Caki2 (cell line): ENCODE results near the gene COL6A1. TPM values are rescaled to one million over a fixed set of nuclear protein-coding genes. Genes with fewer than 3 reads are reported as not detected.
"Not testable (repeated sequence)": the region's sequence is repeated elsewhere in the genome, so short reads cannot be mapped to it uniquely, and the experiment has no call there.

Experiments
- DNase-seq: peaks from one replicate; pipeline ENCODE4 v3.0.0-alpha.2; 2015; ENCODE audit warnings: low read depth
- in situ Hi-C: cut with HindIII; loops from 2 replicates; pipeline ENCODE4 v1.10.0; 2016; ENCODE audit warnings: low sequenced_read_pairs, low pct_unique_long_range_greater_than_20kb, mixed read lengths
- total RNA-seq: library from RNA; depleted of rRNA; stranded (reverse); fragments of >200 nt; shearing (Covaris generic); gene quantifications from 2 replicates; pipeline ENCODE4 v1.2.3, GENCODE V29; 2014; ENCODE audit warnings: low replicate concordance

COL6A1 gene
- total RNA-seq, 1 experiment from 2014 or later: 146 TPM

DNA sequence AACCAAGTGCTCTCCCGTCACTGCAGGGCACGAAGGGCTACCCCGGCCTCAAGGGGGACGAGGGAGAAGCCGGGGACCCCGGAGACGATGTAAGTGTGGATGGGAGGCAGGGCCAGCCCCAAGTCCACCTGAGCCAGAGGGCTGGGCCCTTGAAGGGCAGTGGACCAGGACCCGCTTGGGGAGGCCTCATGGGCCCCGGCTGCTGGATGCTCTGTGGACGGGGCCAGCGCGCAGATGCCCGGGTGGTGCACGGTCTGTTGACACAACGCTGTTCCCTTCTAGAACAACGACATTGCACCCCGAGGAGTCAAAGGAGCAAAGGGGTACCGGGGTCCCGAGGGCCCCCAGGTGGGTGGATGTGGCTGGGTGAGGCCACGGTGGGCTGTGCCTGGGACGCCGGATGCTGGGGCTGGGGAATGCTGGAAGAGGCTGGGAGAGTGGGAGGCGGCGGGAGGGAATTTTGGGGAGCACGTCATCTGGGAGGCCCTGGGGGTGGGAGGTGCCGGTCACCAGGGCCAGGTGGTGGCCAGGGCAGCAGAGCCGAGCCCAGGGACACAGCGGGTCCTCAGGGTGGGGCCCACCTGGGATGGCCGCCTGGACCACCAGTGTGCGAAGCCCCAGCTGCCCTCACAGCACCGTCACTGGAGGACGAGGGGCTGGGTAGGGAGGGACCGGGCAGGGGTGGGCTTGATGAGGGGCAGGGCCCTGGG is 17.5 kb downstream of the COL6A1 start:
- no peak for DNase-seq
- in situ Hi-C loops: no loop called here

DNA sequence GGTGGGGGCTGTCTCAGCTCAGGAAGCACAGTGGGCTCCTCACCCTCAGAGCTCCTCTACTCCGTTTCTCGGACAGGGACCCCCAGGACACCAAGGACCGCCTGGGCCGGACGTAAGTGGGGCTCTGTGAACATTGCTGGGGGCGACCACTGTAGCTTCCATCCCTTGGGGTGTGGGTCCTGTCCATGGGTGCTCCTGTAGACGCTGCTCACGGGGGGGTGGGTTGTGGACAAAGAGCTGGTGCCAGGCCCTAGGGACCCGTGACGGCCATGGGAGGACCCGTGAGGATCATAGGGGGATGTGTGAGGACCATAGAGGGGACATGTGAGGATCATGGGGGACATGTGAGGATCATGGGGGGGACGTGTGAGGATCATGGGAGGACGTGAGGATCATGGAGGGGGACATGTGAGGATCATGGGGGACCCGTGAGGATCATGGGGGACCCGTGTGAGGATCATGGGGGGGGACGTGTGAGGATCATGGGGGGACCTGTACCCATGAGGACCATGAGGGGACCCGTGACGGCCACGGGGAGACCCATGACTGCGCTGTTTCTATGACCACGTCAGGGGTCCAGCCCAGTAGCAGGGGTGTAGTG is 18.1 kb downstream of the COL6A1 start:
- no peak for DNase-seq
- in situ Hi-C loops: no loop called here

DNA sequence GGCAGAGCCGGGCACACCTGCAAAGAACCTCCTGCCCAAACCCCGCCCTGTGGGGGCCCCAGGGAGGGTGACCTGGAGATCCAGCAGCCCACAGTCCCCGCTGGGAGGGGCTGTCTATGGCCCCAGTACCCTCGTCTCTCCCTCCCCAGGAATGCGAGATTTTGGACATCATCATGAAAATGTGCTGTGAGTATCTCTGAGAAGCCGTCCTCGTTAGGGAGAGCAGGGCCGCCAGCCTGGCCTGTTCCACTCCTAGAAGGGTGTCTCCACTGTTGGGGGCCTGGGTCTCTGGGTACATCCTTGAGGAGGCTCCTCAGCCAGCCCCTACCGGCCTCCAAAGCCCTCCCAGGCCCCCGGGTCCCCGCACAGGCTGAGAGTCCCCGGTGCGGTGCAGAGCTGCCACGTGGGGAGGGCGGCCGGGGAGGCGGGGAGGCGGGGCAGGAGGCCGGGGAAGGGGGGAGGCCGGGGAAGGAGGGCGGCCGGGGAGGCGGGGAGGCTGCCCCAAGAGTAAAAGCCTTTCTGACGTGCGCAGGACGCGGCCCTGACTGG is 18.7 kb downstream of the COL6A1 start:
- in situ Hi-C loops: no loop called here
- DNase-seq: no peak

- in situ Hi-C loops: no loop called here
- no peak for DNase-seq
Measured at GRCh38 chr21:46000731-46001641, 19.4 kb downstream of the COL6A1 start.

GRCh38 chr21:46001821-46002681 is 20.5 kb downstream of the COL6A1 start:
- no peak for DNase-seq
- in situ Hi-C loops: no loop called here

DNA sequence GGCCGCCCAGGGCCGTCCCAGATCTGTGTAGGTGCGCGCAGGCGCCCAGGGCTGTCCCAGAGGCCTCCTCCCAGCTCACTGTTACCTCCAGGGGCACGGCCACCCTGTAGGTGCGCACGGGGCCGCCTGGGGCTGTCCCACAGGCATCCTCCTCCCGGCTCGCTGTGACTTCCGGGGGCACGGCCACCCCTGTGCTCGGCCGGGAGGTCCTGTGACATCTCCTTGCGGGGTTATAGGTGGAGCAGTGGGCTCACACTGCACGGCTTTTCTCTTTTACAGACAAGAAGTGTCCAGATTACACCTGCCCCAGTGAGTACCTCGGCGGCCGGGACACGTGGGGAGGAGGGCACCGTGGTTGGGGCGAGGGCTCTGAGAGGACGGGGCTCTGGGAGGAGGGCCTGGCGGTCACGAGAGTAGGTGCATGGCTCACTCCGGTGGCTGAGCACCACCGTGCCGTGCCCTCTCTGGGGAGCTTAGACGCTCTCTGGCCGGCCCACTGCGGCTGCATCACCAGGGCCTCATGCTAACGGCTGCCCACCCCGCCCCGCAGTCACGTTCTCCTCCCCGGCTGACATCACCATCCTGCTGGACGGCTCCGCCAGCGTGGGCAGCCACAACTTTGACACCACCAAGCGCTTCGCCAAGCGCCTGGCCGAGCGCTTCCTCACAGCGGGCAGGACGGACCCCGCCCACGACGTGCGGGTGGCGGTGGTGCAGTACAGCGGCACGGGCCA is 21.4 kb downstream of the COL6A1 start:
- no peak for DNase-seq
- in situ Hi-C loops: no loop called here

GRCh38 chr21:46003575-46004007 is 22.0 kb downstream of the COL6A1 start:
- in situ Hi-C loops: no loop called here
- no peak for DNase-seq

GRCh38 chr21:46004168-46004861 is 22.7 kb downstream of the COL6A1 start:
- in situ Hi-C loops: no loop called here
- DNase-seq: no peak

- no peak for DNase-seq
- in situ Hi-C loops: no loop called here
Measured at GRCh38 chr21:46005081-46005480, 23.5 kb downstream of the COL6A1 start.

- DNase-seq: no peak
- in situ Hi-C loops: no loop called here
Measured at GRCh38 chr21:46005481-46005881, 23.9 kb downstream of the COL6A1 start.

GRCh38 chr21:46005894-46006546 is 24.4 kb downstream of the COL6A1 start:
- in situ Hi-C loops, DNase-seq: not testable (repeated sequence)

DNA sequence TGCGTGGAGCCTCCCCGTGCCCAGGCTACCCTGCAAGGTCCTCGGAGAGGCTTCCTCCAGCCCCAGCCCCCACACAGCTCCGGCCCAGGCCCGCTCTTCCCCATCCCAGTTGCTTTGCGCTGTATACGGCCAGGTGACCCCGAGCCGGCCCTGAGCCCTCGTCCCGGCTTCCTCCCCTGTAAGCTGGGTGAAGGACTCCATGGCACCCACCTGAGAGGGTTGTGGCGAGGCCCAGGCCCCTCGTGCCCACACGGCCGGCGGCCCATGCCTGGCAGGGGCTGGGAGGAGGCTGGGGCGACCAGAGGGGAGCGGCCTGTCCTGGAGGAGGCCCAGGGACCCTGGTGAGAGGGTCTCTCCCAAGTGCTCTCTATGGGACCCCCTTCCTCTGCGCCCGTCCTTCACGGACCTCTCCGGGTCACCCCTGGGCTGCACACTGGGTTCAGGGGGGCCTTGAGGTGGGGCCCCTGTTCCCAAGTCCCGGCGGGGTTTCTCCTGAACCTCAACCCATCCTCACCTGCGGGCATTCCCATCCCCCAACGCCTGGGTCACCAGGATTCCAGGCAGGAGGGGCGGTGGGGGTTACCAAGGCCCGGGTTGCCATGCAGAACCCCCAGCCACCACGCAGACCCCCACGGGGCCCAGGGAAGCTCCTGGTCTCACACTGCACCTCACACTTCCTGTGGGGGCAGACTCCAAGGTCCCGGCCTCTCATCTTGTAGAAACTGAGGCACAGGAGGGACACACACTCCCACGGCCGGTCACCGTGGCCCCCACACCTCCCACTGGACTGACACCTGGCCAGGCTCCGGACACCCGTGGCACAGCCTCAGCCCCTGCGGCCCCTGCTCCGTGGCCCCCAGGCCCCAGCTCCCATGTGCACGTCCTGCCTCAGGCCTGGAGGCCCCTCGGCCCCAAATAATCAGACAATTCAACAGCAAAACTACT is 25.2 kb downstream of the COL6A1 start:
- in situ Hi-C loops: no loop called here
- no peak for DNase-seq

DNA sequence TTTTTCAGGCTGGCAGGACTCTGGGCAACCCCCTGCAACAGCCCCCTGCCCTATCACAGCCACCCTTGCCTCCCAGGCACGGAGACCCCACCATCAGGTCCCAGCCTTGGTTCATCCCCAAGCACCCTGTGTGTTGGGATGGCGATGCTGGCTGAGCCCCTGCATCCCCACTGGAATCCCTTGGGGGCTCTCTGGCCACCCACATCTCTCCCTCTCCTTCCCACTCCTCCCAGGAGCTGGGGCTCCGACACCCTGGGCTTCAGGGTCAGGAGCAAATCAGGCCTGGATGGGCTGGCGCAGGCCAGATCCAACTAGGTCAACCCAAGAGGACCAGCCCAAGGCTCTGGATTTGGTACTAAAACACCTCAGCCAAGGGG is 25.9 kb downstream of the COL6A1 start:
- no peak for DNase-seq
- in situ Hi-C loops: no loop called here

GRCh38 chr21:46008893-46009621 is 27.5 kb downstream of the COL6A1 start:
- DNase-seq: no peak
- in situ Hi-C loops: no loop called here
